LNCAP (cell line): ENCODE results near the gene CFAP126.
A peak's percentile ranks its signal among the peaks of the same experiment; 100 is the strongest.

Experiments
- TF ChIP-seq, protein P1 (sequence below): fragments of 450-650 bp; IDR thresholded peaks from 2 replicates; pipeline ENCODE4 v1.5.1; 2017; ENCODE audit warnings: mild to moderate bottlenecking

The CFAP126 gene, protein sequence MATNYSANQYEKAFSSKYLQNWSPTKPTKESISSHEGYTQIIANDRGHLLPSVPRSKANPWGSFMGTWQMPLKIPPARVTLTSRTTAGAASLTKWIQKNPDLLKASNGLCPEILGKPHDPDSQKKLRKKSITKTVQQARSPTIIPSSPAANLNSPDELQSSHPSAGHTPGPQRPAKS

DNA sequence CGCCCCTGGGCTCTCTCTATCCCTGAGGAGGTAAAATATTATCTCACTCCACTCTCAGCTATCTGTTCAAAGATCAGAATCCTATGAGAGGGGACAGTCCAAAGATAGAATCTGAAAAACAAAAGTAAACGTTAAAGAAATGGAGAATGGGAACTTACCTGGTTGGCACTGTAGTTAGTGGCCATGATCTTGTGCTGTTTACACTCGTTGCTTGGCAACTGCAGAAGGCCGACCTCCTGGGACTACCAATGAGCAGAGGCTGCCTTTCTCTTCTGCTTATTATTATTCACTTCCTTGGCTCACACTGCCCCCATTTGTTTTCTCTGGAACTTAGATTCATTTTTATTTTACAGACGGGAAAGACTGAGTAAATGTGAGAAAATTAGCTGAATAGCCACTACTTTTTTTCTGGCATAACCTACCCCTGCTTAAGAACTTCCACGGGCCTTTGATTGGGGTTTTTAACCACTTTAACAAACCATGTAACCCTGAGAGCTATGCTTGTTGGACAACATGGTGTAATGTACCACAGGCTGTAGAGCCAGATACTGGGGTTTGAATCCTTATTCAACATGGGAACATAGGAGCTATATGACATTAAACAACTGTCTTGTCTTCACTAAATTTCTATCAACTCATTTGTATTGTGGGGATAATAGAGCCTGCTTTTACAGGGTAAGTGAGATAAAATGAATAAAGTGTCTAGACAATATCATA lies at the start of gene CFAP126:
TSS of gene CFAP126 (minus strand) at position 193 of the 717 bp plus-strand sequence. CDS start at position 185, 8 bp downstream.
- TF ChIP-seq, protein P1, sequence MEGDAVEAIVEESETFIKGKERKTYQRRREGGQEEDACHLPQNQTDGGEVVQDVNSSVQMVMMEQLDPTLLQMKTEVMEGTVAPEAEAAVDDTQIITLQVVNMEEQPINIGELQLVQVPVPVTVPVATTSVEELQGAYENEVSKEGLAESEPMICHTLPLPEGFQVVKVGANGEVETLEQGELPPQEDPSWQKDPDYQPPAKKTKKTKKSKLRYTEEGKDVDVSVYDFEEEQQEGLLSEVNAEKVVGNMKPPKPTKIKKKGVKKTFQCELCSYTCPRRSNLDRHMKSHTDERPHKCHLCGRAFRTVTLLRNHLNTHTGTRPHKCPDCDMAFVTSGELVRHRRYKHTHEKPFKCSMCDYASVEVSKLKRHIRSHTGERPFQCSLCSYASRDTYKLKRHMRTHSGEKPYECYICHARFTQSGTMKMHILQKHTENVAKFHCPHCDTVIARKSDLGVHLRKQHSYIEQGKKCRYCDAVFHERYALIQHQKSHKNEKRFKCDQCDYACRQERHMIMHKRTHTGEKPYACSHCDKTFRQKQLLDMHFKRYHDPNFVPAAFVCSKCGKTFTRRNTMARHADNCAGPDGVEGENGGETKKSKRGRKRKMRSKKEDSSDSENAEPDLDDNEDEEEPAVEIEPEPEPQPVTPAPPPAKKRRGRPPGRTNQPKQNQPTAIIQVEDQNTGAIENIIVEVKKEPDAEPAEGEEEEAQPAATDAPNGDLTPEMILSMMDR: peak; percentile 31; the same call in 1 of the 2 replicates

DNA sequence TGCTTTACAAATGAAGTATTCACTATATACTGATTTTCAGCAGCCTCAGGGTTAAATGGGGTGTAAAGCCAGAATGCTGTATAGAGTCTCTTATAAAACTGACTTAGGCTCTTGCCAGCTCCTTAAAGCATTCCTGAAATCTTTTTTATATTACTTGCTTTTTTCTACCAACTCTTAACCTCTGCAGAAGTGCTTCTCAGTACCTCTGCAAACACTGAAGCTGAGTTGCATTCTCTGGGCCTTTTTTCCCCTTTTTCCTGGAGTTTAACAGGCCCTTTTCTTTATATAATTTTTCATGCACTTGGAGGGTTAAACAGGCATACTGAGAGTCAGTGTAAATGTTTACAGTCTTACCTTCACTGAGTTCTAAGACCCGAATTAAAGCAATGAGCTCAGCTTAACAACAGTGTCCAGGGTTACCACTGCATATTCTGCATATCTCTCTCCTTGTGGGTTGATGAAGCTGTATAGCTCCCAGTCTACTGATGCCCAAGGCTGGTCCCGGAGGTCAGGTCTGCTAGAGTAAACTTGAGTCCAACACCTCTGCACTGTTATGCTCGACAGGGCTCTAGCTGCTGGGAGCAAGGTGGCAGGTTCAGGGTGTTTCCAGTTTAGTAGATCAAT lies 40.9 kb upstream of the CFAP126 start:
- TF ChIP-seq, protein P1: no peak

DNA sequence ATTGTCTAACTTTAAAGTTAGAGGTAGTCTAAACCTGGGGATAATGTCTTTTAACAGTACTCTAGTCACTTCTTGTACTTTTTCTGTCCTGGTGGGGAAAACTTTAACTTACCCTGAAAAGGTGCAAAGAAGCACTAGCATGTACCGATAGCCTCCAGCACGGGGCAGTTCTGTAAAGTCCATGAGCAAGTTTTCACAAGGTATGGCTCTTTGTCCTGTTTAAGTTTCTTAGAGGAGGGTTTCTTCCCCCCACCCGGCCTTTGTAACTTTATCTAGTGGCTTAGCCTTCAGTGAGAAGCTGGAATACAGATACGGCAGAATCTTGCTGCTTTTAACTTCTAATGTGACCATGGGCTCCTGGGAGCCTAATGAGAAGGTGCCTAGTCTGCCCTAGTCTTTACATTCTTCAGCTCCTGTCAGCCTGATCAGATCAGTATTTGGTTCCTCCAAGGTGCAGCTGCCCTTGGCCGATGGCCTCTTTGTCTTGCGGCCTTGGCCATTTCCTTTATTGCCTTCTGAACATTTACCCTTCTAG lies 39.8 kb upstream of the CFAP126 start:
- TF ChIP-seq, protein P1: no peak

DNA sequence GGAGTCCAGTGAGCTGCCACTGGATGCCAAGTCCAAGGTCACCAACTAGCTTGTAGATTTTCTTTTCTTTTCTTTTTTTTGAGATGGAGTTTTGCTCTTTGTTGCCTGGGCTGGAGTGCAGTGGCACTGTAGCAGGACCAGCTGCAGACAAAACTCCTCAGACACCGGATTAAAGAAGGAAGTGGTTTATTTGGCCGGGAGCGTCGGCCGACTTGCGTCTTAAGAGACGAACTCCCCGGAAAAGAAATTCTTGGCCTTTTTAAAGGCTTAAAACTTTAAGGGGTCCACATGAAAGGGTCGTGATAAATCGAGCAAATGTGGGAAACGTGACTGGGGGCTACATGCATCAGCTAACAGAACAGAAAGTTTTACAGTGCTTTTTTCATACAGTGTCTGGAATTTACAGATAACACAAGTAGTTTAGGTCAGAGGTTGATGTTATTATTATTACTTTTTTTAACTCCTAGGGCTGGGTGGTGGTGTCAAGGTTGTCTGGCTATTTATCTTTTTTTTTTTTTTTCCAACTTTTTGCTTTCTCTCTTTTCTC lies 36.4 kb upstream of the CFAP126 start:
- TF ChIP-seq, protein P1: no peak

DNA sequence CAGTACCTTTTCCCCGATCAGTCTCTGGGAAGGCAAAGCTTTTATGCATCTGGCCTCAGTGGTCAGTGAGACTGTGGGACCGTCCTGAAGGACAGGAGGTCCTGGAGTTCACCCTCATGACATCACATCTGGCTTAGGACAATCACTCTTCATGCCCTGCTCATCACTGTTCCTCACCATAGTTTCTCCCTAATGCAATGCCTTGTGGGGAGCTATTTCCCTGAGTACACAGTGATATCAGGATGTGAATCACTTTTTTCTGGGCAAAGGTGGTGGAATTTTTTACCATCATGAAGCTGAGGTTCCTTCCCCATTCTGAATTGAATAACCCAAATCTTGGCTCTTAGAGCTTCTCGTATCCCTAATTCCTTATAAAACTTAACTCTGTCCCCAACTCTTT lies 34.8 kb upstream of the CFAP126 start:
- TF ChIP-seq, protein P1: no peak

DNA sequence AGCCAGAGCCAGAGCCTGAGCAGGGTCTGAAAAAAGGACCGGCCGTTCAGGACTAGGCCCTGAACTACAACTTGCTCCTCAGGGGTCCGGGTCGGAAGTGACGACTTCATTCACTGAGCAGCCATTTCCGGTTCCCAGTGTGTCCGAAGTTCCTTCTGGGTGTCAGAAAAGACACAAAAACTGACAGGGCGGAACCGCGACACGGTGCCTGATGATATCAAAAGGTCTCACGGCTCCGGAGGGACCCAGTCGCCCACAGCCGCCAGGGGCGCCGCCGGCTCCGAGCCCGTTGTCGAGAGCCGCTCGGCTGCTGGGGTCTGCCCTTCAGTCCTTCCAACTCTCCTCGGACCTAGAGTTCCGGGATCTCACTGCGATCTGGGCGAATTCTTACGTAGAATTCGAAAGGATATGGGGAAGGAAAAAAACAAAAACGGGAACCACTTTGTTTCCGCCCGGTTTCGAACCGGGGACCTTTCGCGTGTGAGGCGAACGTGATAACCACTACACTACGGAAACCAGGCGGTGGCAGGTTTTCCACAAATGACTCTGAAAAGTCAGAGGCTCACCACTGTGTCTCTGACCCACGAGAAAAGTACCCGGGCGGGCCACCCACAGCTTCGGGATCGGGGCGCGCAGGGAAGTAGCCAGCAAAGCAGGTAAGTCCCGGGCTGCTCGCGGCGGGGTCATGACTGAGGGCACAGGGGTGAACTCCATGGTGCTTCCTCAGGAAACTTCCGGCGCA lies 31.8 kb upstream of the CFAP126 start:
- TF ChIP-seq, protein P1: no peak; the same call in 1 of the 2 replicates

DNA sequence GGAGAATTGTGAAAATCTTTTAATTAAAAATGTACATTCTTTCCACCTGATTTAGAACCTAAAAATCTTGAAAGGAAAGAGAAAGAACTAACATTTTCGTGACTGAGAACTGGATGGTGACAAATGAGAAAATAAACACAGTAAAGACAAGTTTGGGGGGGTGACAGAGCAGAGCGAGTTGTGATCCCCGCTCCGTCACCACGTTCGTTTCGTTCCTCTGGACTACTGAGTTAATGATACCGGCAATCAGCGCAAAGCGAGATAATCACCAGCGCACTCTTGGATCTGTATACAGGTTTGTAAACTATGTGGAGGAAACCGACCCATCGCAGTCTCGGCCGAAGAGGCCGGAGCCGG lies 31.2 kb upstream of the CFAP126 start:
- TF ChIP-seq, protein P1: no peak
